Right renal pelvis (tissue), 4 donors: ENCODE data around the gene APBA2. TPM values are rescaled to one million over a fixed set of nuclear protein-coding genes. Genes with fewer than 3 reads are reported as not detected.
A peak's percentile ranks its signal among the peaks of the same experiment; 100 is the strongest.

Experiments used
- DNase-seq, 4 donors: peaks; one replicate each; pipeline ENCODE4 v3.0.0-alpha.2; 2013; ENCODE audit warnings: low read depth in 4 of 4, low spot score in 3 of 4, missing footprints in 1 of 4
- polyA plus RNA-seq, 4 donors: library from polyadenylated mRNA; unstranded; fragments of 120-200 nt; gene quantifications; one replicate each; pipeline ENCODE4 v1.2.1, GENCODE V29; 2013; ENCODE audit not compliant: insufficient read length in 4 of 4

The APBA2 gene
- polyA plus RNA-seq, 4 donors: 11.4 to 15.2 (median 13.0) TPM

- DNase-seq: no peak
Measured at GRCh38 chr15:29127506-29128430, 242.0 kb downstream of the APBA2 start.

- DNase-seq: no peak
Measured at GRCh38 chr15:29128671-29129070, 242.9 kb downstream of the APBA2 start.

GRCh38 chr15:29129221-29129620 is 243.4 kb downstream of the APBA2 start:
- DNase-seq: no peak

GRCh38 chr15:29129926-29130325 is 244.2 kb downstream of the APBA2 start:
- DNase-seq: no peak

- no peak for DNase-seq
Measured at GRCh38 chr15:29130476-29130875, 244.7 kb downstream of the APBA2 start.

- DNase-seq: no peak
Measured at GRCh38 chr15:29130951-29131839, 245.4 kb downstream of the APBA2 start.

- DNase-seq: no peak
Measured at GRCh38 chr15:29131840-29132420, 246.2 kb downstream of the APBA2 start.

- no peak for DNase-seq
Measured at GRCh38 chr15:29132735-29133181, 247.0 kb downstream of the APBA2 start.

- DNase-seq: no peak
Measured at GRCh38 chr15:29133321-29133720, 247.5 kb downstream of the APBA2 start.

GRCh38 chr15:29133791-29134190 is 248.0 kb downstream of the APBA2 start:
- no peak for DNase-seq

- DNase-seq: no peak
Measured at GRCh38 chr15:29134239-29134638, 248.5 kb downstream of the APBA2 start.

- no peak for DNase-seq
Measured at GRCh38 chr15:29134641-29135308, 249.0 kb downstream of the APBA2 start.

- DNase-seq: no peak
Measured at GRCh38 chr15:29135309-29135657, 249.5 kb downstream of the APBA2 start.

GRCh38 chr15:29135702-29136646 is 250.2 kb downstream of the APBA2 start:
- DNase-seq: no peak

- DNase-seq: no peak
Measured at GRCh38 chr15:29138260-29138659, 252.5 kb downstream of the APBA2 start.

GRCh38 chr15:29139072-29139471 is 253.3 kb downstream of the APBA2 start:
- DNase-seq: no peak

GRCh38 chr15:29139540-29140459 is 254.0 kb downstream of the APBA2 start:
- DNase-seq: peak in 2 of 4 donors; percentile 49 to 56
